Coronary artery (tissue), 2 donors: Measurements from ENCODE around the gene BCAR1.
A peak's percentile ranks its signal among the peaks of the same experiment; 100 is the strongest.
"Not testable (repeated sequence)": the region's sequence is repeated elsewhere in the genome, so short reads cannot be mapped to it uniquely, and the experiment has no call there.

Experiments
- DNase-seq: peaks from one replicate; pipeline ENCODE4 v3.0.0-alpha.2; 2017; ENCODE audit warnings: low spot score
- H3K27ac ChIP-seq, 2 donors: fragments of 200-600 bp; sonication (generic); one replicate each; pipeline ENCODE4 v1.5.1; 2016 to 2019
- H3K4me3 ChIP-seq: fragments of 200-600 bp; sonication (generic); 2 replicates; pipeline ENCODE4 v1.5.1; 2016; ENCODE audit warnings: mild to moderate bottlenecking, moderate library complexity
- CTCF ChIP-seq: fragments of 200-600 bp; sonication (generic); IDR thresholded peaks from one replicate; pipeline ENCODE4 v1.5.1; 2019; ENCODE audit warnings: antibody characterized with exemption

Gene BCAR1

GRCh38 chr16:75225092-75225491 is 26.3 kb downstream of the BCAR1 start:
- H3K4me3 ChIP-seq = no peak overlapping the region
- no peak overlapping the region for H3K27ac ChIP-seq
- DNase-seq = no peak
- TF ChIP-seq CTCF = no peak

GRCh38 chr16:75224306-75225082 is 26.9 kb downstream of the BCAR1 start:
- Histone ChIP-seq H3K4me3 (no peak overlapping the region), H3K27ac (no peak overlapping the region)
- no peak for TF ChIP-seq CTCF
- no peak for DNase-seq

- not testable (repeated sequence) for H3K4me3 ChIP-seq, DNase-seq, H3K27ac ChIP-seq
These were observed 28.3 kb downstream of the BCAR1 start for GRCh38 chr16:75223129-75223528.

GRCh38 chr16:75222271-75222783 is 29.1 kb downstream of the BCAR1 start:
- Histone ChIP-seq H3K27ac (peak overlapping the region in 1 of 2 donors; percentile 25), H3K4me3 (no peak overlapping the region)
- no peak for TF ChIP-seq CTCF
- DNase-seq = no peak

GRCh38 chr16:75219838-75220237 is 31.6 kb downstream of the BCAR1 start:
- TF ChIP-seq CTCF = no peak
- H3K27ac ChIP-seq = no peak overlapping the region
- no peak for DNase-seq
- H3K4me3 ChIP-seq = no peak overlapping the region

GRCh38 chr16:75219088-75219487 is 32.3 kb downstream of the BCAR1 start:
- no peak for TF ChIP-seq CTCF
- DNase-seq = no peak
- Histone ChIP-seq H3K27ac (no peak overlapping the region), H3K4me3 (no peak overlapping the region)

GRCh38 chr16:75218256-75219076 is 33.0 kb downstream of the BCAR1 start, which contains the start of gene CTRB1:
Gene CTRB1 (plus strand): TSS chr16:75218988. CDS start chr16:75219008, 20 bp downstream.
- no peak for DNase-seq
- no peak for TF ChIP-seq CTCF
- Histone ChIP-seq H3K4me3 (no peak within 1 kb of the TSS), H3K27ac (no peak within 1 kb of the TSS)
